Head of caudate nucleus (tissue), 42 donors: Measurements from ENCODE around the gene FAM124B.
"Not testable (repeated sequence)": the region's sequence is repeated elsewhere in the genome, so short reads cannot be mapped to it uniquely, and the experiment has no call there.

Experiments used
- DNase-seq, 42 donors: peaks; one replicate each; pipeline versions ENCODE4 v3.0.0 to v3.0.0-alpha.2; 2020 to 2021; ENCODE audit warnings: mixed read lengths in 7 of 42
- intact Hi-C: fragments of 100-400 bp; cut with DNase I; formaldehyde crosslinking; loops from one replicate; pipeline ENCODE4 v1.15.0; 2022

The FAM124B gene

DNA sequence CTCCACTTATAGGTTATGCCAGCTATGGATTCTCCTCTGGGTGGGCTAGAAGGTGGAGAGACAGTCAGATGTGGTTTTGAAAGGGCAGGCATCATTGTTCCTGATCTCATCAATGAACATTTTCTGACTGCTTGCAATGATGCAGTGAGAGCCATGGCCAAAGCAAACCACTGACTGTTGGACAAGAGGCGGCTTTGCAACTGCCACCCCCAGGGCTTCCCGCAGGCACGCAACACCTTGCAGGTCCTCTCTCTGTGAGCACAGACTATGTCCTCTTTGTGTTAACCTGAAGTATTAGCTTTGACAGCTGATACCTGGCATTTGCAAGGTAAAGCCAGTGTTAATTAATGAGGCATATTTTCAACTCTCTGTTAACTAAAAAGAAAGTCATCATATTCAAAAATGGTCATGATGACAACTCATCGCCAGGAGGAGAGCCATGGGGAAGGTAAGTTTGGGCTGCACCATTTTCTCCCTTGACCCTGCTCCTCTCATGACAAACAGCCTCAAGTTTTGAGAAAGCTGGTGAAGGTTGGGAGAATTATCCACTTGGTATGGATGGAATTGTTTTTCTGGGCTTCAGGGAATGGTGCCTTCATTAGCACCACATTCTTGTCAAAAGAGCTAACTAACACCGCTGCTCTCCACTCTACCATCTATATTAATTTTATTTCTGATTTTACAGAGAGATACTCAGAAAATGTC lies 14.9 kb upstream of the FAM124B start:
- intact Hi-C loops: no loop called here
- no peak for DNase-seq

DNA sequence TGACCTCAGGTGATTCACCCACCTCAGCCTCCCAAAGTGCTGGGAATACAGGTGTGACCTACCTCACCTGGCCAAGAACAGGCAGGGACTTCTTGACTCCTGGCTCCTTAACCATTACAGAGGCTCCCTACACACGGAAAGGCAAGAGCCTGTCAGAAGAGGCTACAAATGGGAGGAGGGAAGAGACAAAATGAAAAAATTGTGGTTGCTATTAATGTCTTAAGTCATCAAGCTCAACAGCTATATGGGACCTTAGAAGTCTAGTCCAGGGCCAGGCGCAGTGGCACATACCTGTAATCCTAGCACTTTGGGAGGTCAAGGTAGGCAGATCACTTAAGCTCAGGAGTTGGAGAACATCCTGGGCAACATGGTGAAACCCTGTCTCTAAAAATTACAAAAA lies 11.5 kb upstream of the FAM124B start:
- DNase-seq: no peak
- intact Hi-C loops: no loop called here

DNA sequence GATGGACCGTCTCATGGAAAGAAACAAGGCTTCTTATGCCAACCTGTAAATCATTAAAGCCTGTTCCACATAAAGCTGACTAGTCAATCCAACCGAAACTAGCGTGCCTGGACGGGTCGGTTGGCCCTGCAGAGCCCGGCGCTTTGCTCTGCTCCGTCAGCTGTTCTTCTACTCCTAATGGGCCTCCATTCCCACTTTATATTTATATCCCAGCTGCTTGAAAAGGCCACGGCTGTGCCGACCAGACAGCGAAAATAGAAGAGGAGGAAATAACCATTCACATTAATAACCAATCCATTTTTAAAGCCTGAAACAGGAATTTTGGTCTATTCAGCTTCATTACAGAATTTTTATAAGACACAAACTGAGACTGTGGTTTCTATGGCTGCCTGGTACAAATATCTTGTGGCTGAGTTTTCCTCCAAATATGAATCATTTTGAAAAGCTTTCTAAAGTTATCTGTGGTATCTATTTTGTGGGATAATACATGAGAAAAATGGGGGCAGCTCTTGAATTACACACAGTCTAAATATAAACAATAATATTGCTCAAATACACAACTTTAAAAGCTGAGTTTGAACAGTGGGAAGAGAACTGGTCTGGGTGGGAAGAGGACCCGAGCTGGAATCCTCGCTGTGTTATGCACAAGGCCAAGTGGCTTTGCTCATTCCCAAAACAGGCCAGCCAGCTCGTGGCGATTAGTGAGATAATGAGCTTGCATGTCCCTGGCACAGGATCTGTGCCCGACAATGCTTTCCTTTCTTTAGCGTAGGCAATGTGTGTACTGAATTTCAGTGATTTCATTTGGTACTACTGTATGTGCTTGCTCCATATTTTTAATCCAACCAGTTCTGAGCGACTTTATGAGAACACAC lies 10.5 kb upstream of the FAM124B start:
- intact Hi-C loops: no loop called here
- peak in 2 of 42 donors; percentile 5 to 37 for DNase-seq

DNA sequence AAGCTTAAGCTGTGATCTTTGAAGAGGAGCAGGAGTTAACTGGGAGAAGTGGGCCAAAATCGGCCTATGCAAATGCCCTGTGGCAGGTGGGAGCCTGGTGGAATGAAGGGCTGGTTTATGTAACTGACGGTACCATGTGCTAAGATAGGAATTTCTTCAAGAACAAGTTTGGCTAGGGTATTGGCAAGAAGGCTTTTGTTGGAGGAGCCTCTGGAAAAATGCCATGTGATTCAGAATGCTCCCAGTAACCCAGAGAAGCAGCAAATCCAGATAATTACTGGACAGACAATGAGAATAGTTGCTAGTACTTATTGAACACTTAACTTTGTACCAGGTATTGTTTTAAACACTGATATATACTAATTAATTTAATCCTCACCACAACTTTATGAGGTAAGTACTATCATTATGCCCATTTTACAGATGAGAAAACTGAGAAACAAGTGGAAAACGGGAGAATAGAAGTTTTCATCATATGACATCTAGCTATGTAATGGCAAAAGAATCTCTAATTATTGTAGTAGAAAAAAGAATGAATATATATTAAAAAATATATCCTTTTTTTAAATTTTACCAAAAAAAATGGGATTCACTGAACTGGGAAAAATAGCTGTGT lies 9.1 kb upstream of the FAM124B start:
- intact Hi-C loops: no loop called here
- no peak for DNase-seq

DNA sequence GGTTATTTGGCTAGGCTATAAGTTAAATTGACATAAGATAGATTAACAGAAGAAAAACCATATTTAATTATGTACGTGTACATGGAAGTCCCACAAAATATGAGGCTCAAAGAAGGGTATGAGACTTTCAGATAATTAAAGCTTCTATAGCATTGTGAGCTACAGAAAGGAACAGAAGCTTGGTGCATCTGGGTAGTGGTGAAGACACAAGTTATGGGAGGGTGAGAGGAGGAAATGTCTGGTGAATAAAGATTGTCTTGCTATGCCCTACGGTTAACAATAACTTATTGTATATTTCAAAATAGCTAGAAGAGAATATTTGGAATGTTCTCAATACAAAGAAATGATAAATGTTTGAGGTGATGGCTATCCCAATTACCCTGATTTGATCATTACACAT lies 6.8 kb upstream of the FAM124B start:
- DNase-seq: no peak

DNA sequence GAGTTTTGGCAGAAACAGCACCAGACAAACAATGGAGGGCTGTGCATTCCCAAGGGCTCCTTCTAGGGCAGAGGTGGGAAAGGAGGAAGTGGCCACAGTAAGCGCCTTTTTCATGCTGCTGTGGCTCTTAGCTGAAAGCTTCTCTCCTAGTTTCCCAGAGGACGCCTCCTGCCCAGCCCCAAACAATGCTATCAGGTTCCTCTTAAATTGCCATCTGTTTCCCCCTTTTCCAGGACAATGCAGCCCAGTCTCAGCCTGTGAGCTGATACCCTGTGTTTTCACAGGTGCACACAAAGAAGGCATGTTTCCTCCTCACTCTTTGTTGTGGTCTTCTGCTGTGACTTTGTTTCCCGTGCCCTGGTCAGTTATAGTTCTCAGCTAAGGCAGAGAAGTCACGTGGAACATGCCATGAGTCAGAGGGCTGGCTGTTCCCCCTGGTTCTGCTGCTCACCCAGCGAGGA lies 5.4 kb upstream of the FAM124B start:
- intact Hi-C loops: no loop called here
- no peak for DNase-seq

More for the DNA sequence above, 6.8 kb upstream of the FAM124B start:
- intact Hi-C loops: no loop called here

DNA sequence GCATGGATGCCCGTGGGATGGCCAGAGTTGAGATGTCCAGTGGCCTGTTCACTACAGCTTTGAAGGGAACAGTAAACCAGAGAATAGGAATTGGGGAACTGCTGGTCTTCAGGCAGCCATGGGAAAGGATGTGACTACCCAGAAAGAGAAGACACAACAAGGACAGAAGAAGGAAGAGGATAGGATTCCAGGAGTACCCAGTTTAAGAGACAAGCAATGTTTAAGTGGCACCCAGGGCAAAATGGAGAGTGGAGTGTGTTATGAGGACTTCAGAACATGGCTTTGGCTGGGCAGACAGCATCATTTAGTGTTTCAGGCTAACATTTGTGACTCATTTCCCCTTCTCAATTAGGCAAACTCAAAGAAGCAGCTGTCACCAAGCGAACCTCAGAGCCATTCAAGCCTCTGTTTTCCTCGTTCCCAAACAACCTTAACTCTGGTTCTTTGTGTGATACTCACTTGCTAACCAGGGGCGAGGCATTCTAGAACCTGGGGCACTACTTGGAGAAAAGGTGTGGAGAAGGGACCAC lies 4.0 kb upstream of the FAM124B start:
- no peak for DNase-seq
- intact Hi-C loops: no loop called here

DNA sequence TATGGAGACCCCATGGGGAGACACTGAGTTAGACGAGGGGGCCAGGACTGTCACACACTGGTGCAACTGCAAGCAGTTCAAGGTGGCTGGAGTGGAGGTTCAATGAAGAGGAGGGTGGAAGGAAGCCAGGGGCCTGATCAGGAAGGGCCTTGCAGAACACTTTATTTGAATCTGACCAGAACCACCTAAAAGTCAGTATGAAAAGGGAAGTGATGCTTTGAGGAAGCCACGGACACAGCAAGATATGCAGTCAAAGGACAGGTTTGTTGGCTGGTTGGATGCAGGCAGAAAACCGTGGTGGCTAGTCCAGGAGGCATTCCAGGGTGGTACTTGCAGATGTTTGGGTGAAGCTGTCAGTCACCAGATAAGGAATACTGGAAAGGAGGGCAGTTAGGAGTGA lies 3.5 kb upstream of the FAM124B start:
- intact Hi-C loops: no loop called here

DNA sequence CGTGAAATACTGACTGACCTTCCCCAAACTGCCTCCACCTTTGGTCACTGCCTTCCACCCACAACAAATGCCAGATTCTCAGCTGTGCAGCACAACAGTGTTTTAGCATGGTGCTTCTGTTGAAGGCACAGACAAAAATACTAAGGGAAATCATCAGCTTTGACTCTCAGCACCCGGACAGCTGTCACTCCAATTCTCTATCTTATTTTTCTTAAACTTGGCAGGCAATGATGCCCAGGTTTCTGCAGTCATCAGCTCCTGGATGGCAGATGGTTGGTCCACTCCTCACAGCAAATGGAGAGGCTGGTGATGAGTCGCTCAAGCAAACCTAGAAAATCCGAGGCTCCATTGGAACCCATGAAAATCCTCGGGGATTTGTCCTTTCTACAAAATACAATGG lies 2.9 kb upstream of the FAM124B start:
- DNase-seq: no peak
- intact Hi-C loops: no loop called here

More for the DNA sequence above, 3.5 kb upstream of the FAM124B start:
- DNase-seq: no peak

DNA sequence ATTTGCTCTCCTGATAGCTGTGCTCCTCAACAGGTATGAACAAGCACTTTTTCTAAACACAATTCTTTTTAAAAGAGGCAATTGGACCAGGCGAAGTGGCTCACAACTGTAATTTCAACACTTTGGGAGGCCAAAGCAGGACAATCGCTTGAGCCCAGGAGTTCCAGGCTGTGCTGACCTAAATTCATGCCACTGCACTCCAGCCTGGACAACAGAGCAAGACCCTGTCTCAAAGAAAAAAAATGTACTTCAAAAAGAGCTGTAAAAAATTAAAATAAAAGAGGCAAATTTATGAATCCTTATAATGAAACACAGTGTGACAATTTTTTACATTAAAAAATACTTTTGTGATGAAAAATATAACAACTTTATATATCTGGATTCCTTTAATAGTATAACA lies 1.8 kb upstream of the FAM124B start:
- no peak for DNase-seq
- intact Hi-C loops: no loop called here

DNA sequence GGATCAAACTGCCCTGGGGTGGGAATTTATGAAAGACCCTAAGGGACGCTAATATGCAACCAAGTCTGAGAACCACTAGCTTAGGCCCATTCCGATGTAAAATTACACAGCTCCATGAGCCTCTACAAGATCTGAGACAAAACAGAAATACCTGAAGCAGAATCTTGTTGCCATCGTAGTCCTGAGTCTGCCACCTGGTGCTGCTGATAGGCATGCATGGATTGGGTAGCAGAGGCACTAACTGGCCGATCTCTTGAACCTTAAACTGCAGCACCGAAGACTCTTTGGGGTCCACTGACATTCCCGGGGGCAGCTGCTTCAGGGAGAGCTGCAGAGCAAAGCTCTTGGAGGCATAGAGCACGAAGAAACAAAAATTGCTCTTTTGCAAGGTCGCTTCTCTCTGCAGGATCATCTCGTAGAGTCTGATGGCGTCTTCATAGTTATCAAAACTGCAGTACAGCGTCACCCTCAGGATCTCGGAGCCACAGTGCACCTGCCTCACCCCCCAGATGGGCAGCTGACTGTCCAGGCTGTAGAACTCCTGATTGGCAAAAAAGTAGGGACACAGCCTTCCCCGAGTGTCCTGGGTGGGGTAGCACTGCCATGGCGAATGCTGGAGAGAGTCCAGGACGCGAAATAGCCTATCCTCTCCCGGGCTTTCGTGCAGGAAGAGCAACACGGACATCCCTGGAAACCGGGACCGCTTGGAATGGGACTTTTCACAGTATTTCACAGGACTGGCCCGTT lies 848 bp downstream of the FAM124B start:
- intact Hi-C loops: no loop called here

DNA sequence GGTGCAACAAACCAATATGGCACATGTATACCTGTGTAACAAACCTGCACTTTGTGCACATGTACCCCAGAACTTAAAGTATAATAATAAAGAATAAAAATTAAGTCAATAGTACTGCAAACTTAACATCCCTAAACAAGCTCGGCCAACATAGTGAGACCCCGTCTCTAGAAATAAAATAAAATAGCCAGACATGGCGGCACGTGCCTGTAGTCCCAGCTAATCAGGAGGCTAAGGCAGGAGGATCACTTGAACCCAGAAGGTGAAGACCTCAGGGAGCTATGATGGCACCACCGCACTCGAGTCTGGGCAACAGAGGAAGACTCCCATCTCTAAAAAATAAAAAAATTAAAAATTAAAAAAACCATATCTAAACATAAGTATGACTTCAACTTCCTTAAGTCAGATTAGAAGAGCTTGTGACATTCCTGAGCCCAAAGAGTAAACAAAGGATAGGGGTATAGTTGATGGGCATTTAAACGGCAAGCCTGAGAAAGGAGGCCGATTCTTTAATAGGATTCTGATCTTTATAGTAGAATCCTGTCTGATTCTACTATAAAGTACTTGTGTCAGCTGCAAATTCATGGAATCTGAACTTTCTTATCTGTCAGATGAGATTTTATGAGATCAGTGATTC lies 1.6 kb downstream of the FAM124B start:
- DNase-seq: no peak
- intact Hi-C loops: no loop called here

More for the DNA sequence above, 848 bp downstream of the FAM124B start:
- no peak for DNase-seq

DNA sequence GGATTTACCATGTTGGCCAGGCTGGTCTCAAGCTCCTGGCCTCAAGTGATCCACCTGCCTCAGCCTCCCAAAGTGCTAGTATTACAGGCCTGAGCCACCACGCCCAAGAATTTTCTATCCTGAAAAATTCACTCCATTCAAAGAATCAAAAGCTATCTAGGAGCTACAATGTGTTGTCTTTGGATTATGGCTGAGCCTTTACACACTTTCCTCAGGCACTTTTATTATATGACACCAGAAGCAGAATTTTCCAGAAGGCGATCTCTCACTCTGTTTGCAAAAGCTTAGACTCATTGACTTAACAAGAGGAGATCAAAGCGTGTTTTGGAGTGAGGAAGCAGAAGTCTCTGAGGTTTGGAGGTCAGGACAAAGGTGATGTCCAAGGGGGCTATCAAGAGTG lies 3.6 kb downstream of the FAM124B start:
- DNase-seq: no peak
- intact Hi-C loops: no loop called here

DNA sequence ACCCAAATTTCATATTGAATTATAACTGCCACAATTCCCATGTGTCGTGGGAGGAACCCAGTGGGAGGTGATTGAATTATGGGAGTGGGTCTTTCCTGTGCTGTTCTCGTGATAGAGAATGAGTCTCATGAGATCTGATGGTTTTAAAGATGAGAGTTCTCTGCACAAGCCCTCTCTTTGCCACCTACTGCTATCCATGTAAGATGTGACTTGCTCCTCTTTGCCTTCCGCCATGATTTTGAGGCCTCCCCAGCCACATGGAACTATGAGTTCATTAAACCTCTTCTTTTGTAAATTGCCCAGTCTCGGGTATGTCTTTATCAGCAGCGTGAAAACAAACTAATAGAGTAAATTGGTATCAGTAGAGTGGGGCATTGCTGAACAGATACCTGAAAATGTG lies 4.8 kb downstream of the FAM124B start:
- DNase-seq, intact Hi-C loops: not testable (repeated sequence)

DNA sequence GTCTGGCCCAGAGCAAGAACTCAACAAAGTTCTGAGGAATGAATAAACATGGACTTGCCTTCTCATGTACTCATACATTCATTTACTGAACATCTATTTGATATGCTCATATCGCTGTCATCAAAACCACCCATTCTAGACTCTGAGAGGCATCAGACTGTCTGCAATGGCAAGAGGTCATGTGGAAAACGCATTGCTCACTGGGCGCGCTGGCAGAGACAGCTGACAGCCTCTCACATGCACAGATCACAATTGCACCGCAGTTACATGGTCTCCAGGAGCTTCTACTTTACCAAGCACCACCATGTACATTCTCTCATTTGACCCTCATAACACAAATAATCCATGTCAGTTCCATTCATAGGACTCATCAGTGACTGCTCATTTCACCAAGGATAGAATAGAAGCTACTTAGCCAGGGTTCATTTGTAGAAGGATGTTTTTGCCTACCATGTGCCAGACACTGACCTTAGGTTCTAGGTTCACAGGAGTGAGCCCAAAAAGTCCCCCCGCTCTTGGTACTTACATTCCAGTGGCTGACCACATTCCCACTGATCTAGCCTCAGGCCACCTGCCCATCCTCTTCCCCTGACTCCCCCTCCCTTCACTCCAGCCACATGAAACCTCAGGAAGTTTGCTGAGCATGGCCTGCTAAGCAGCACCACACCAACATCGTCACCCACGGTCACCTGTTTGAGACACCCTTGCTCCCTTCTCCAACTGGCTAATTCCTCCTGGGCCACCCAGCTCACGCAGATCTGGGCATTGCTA lies 6.1 kb downstream of the FAM124B start:
- intact Hi-C loops: no loop called here
- peak in 1 of 42 donors; percentile 3 for DNase-seq

DNA sequence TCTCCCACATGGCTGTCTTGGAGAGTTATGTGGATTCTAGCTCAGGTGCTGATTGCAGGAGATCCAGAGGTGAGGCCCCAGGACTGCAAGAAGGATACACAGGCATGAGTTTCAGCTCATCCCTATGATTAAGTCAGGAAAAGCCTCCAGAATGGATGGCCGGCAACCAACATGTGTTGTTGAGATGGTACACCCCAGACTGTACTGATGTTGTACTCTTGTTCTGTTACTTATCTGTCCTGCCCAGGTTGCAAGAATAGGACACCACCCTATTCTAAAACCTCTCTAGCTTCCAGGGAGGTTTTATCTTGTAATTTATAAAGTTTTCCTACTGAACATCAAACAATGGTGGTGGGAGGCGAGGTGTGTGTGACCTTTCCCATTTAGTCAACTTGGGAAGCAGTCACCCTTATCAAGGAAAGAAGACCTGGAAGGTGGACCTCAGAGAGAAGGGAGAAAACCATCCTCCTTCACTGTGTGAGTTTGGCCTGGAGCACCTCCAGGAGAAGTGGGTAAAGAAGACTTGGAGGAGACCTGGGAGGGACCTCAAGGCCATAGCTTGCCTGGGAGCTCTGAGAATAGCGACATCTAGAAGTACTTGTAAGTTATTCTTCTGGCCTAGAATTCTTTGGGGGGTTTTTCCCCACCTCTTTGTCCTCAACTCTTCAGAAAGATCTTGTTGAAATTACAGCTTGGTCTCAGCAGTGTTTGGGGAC lies 8.6 kb downstream of the FAM124B start:
- DNase-seq: peak in 1 of 42 donors; percentile 2
- intact Hi-C loops: no loop called here

DNA sequence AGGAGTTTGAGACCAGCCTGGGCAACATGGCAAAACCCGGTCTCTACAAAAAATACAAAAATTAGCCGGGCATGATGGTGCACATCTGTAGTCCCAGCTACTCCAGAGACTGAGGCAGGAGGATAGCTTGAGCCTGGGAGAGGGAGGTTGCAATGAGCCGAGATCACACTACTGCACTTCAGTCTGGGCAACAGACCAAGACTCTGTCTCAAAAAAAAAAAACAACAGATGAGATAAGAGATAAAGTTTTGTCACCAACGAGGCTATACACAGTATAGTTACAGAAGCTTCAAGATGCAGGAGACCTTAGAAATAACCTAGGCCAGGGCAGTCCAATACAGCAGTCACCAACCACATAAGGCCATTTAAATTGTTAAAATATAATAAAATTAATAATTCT lies 9.4 kb downstream of the FAM124B start:
- intact Hi-C loops: no loop called here
- DNase-seq: no peak
